GM19023 (cell line): ENCODE data around the gene TAS2R30.

Experiments used
- ATAC-seq: cut with Tn5 transposase; IDR thresholded peaks from one replicate; pipeline ENCODE4 v1.9.1; 2021; ENCODE audit warnings: mild to moderate bottlenecking, moderate library complexity; ENCODE audit not compliant: unreplicated experiment

The TAS2R30 gene

GRCh38 chr12:11134305-11134704 lies at the start of gene TAS2R30:
Gene TAS2R30 (minus strand): TSS chr12:11134644. CDS start chr12:11134244, 400 bp downstream.
- no peak for ATAC-seq

GRCh38 chr12:11183011-11183410 lies 48.6 kb upstream of the TAS2R30 start:
- ATAC-seq = no peak

GRCh38 chr12:11182529-11182928 lies 48.1 kb upstream of the TAS2R30 start:
- no peak for ATAC-seq

GRCh38 chr12:11178250-11178649 lies 43.8 kb upstream of the TAS2R30 start:
- no peak for ATAC-seq

- no peak for ATAC-seq
These were observed 39.6 kb upstream of the TAS2R30 start for GRCh38 chr12:11174022-11174421.

GRCh38 chr12:11171969-11172675 lies 37.7 kb upstream of the TAS2R30 start:
- no peak for ATAC-seq

GRCh38 chr12:11171145-11171968 lies 36.9 kb upstream of the TAS2R30 start, which contains the start of gene SMIM10L1:
Gene SMIM10L1 (plus strand): TSS chr12:11171194. CDS start chr12:11171357, 163 bp downstream.
- ATAC-seq = peak; percentile 99

- no peak for ATAC-seq
These were observed 36.3 kb upstream of the TAS2R30 start for GRCh38 chr12:11170810-11171144.

- ATAC-seq = no peak
These were observed 31.9 kb upstream of the TAS2R30 start for GRCh38 chr12:11166300-11166699.

- ATAC-seq = no peak
These were observed 29.9 kb upstream of the TAS2R30 start for GRCh38 chr12:11164384-11164783.

- ATAC-seq = no peak
These were observed 28.1 kb upstream of the TAS2R30 start for GRCh38 chr12:11162502-11162901.

GRCh38 chr12:11158885-11159444 lies 24.5 kb upstream of the TAS2R30 start:
- ATAC-seq = no peak

GRCh38 chr12:11154400-11154925 lies 20.0 kb upstream of the TAS2R30 start:
- no peak for ATAC-seq

- no peak for ATAC-seq
These were observed 18.3 kb upstream of the TAS2R30 start for GRCh38 chr12:11152725-11153124.

- no peak for ATAC-seq
These were observed 16.4 kb upstream of the TAS2R30 start for GRCh38 chr12:11150832-11151231.

- ATAC-seq = no peak
These were observed 13.0 kb upstream of the TAS2R30 start for GRCh38 chr12:11147420-11147819.

GRCh38 chr12:11144297-11144696 lies 9.9 kb upstream of the TAS2R30 start:
- no peak for ATAC-seq

- no peak for ATAC-seq
These were observed 8.9 kb upstream of the TAS2R30 start for GRCh38 chr12:11143352-11143751.

GRCh38 chr12:11136075-11136474 lies 1.6 kb upstream of the TAS2R30 start:
- ATAC-seq = no peak

GRCh38 chr12:11133816-11134215 lies 628 bp downstream of the TAS2R30 start:
- ATAC-seq = no peak

- ATAC-seq = no peak
These were observed 1.3 kb downstream of the TAS2R30 start for GRCh38 chr12:11133162-11133561.

GRCh38 chr12:11130999-11131398 lies 3.4 kb downstream of the TAS2R30 start:
- no peak for ATAC-seq
